HepG2 (cell line): ENCODE data around the gene GTF2I. TPM values are rescaled to one million over a fixed set of nuclear protein-coding genes. Genes with fewer than 3 reads are reported as not detected.
A peak's percentile ranks its signal among the peaks of the same experiment; 100 is the strongest.
"Not testable (repeated sequence)": the region's sequence is repeated elsewhere in the genome, so short reads cannot be mapped to it uniquely, and the experiment has no call there.

Source experiments
- ATAC-seq: fragments of 200-7000 bp; cut with Tn5 transposase; 3 replicates; pipeline ENCODE4 v1.9.1; 2020; ENCODE audit warnings: mild to moderate bottlenecking, moderate library complexity
- BruUV-seq: library from RNA; stranded (reverse); fragments of 400-500 nt; replicated peaks from 2 replicates; lab custom pipeline; 2021; lab: Mats Ljungman, UMichigan
- CTCF ChIA-PET: fragments of 300-600 bp; formaldehyde crosslinking; extraction: SDS; loops from one replicate; lab custom pipeline; 2021; ENCODE audit warnings: low total read pairs, inconsistent platforms, low intra/inter-chr PET ratio; lab: Yijun Ruan, JAX
- POLR2A ChIA-PET: fragments of 350-600 bp; sonication (Branson Sonifier 250); formaldehyde crosslinking; loops from one replicate; lab custom pipeline; 2020; ENCODE audit warnings: antibody characterized with exemption, inconsistent platforms; lab: Yijun Ruan, JAX
- DNase-seq: peaks from one replicate; pipeline ENCODE4 v3.0.0-alpha.2; 2015; ENCODE audit warnings: low spot score
- FAIRE-seq: peaks from 3 replicates; lab custom pipeline; 2011; peaks lifted over from hg19 to GRCh38; lab: Jason Lieb, UNC
- H2AFZ ChIP-seq: one replicate; pipeline ENCODE4 v1.6.1; 2011; ENCODE audit warnings: low read length, inconsistent platforms
- H3K27ac ChIP-seq: fragments of 300-600 bp; 3 replicates; pipeline ENCODE4 v1.8.0; 2011; ENCODE audit warnings: mixed run types, mild to moderate bottlenecking, mixed read lengths, low read length, inconsistent platforms; ENCODE audit not compliant: insufficient read depth; ENCODE audit errors: extremely low read length
- H3K27me3 ChIP-seq, 2 experiments: fragments of 200-600 bp in 1 of 2; 2 replicates in 1 of 2; 3 replicates in 1 of 2; pipeline versions ENCODE4 v1.6.0 to v1.8.0; 2011; ENCODE audit warnings: low read length in 2 of 2, mild to moderate bottlenecking in 2 of 2, moderate library complexity in 2 of 2, inconsistent platforms in 1 of 2; ENCODE audit not compliant: insufficient read depth in 2 of 2, control insufficient read depth in 1 of 2
- H3K36me3 ChIP-seq, 2 experiments: fragments of 200-600 bp in 1 of 2; replicated peaks in 1 of 2; 2 replicates in 1 of 2; 3 replicates in 1 of 2; pipeline versions ENCODE4 v1.5.1 to v1.8.0; 2011; ENCODE audit warnings: low read length in 2 of 2, inconsistent platforms in 1 of 2; ENCODE audit not compliant: insufficient read depth in 2 of 2, control insufficient read depth in 1 of 2
- H3K4me1 ChIP-seq: 2 replicates; pipeline ENCODE4 v1.5.1; 2012; ENCODE audit warnings: low read length, inconsistent platforms; ENCODE audit not compliant: insufficient read depth
- H3K4me2 ChIP-seq: 2 replicates; pipeline ENCODE4 v1.6.0; 2011; ENCODE audit warnings: low read depth, low read length, inconsistent platforms
- H3K4me3 ChIP-seq, 3 experiments: fragments of 200-600 bp in 1 of 3; sonication (generic), shearing (Covaris generic) in 1 of 3; replicated peaks in 1 of 3; 2 replicates each; pipeline ENCODE4 v1.5.1; 2011 to 2016; ENCODE audit warnings: low read length in 3 of 3, inconsistent platforms in 2 of 3, low read depth in 2 of 3, mild to moderate bottlenecking in 2 of 3, control low read depth in 1 of 3, mixed read lengths in 1 of 3; ENCODE audit not compliant: insufficient read depth in 1 of 3
- H3K79me2 ChIP-seq: one replicate; pipeline ENCODE4 v1.6.1; 2011; ENCODE audit warnings: low read length, inconsistent platforms; ENCODE audit not compliant: insufficient read depth
- H3K9ac ChIP-seq: 2 replicates; pipeline ENCODE4 v1.6.0; 2011; ENCODE audit warnings: mild to moderate bottlenecking, low read depth, low read length, inconsistent platforms; ENCODE audit not compliant: insufficient read depth
- H3K9me3 ChIP-seq: 2 replicates; pipeline ENCODE4 v1.5.1; 2012; ENCODE audit warnings: mild to moderate bottlenecking, low read length
- H4K20me1 ChIP-seq: 2 replicates; pipeline ENCODE4 v1.6.0; 2011; ENCODE audit warnings: inconsistent platforms, mild to moderate bottlenecking, low read length, moderate library complexity; ENCODE audit not compliant: insufficient read depth
- NR2F6 ChIP-seq, 2 experiments: IDR thresholded peaks; 2 replicates each; pipeline ENCODE4 v1.6.1; 2016; ENCODE audit warnings: antibody characterized with exemption in 1 of 2, mild to moderate bottlenecking in 1 of 2
- WGBS: methylation state at CpG from one replicate; pipeline ENCODE4 v1.1.6; 2017; ENCODE audit warnings: low lambda C conversion rate; 5-methylcytosine and 5-hydroxymethylcytosine counted together
- in situ Hi-C: cut with HindIII; loops from 2 replicates; pipeline ENCODE4 v1.10.0; 2017; ENCODE audit warnings: low pct_unique_long_range_greater_than_20kb; ENCODE audit not compliant: extremely low pct_ligation_motif_present
- intact Hi-C: fragments of 100-400 bp; cut with micrococcal nuclease; formaldehyde crosslinking; loops from one replicate; pipeline ENCODE4 v1.10.0; 2022; ENCODE audit not compliant: unreplicated experiment
- polyA plus RNA-seq, 8 experiments: library from polyadenylated mRNA; depleted of rRNA in 3 of 8; stranded (reverse) in 7 of 8; unstranded in 1 of 8; fragments of >200 nt; fragmentation: Illumina TruSeq in 4 of 8; extraction: Trizol in 4 of 8; gene quantifications; 2 replicates each; pipeline versions ENCODE4 v1.2.1 to v1.2.3, GENCODE V29; 2011 to 2016; ENCODE audit warnings: low read depth in 4 of 8, missing spikeins in 1 of 8, mixed read lengths in 1 of 8; ENCODE audit not compliant: insufficient read depth in 1 of 8
- total RNA-seq, 5 experiments: library from RNA; depleted of rRNA; stranded (reverse); fragments of >200 nt; fragmentation: Illumina TruSeq; extraction: Trizol; gene quantifications; 2 replicates each; pipeline ENCODE4 v1.2.3, GENCODE V29; 2016; ENCODE audit warnings: low read depth in 1 of 5
- TF ChIP-seq, protein P1 (sequence below): sonication (generic); formaldehyde crosslinking; IDR thresholded peaks from 2 replicates; pipeline ENCODE4 v1.4.0; 2020; ENCODE audit warnings: missing genetic modification reagents

The GTF2I gene
- total and polyA plus RNA-seq, 2 of the 13 experiments (the other 11 are each of a cell fraction or from before 2014, with no cell fraction given) = 74.6 to 125 TPM

- H3K4me3 ChIP-seq, H3K27ac ChIP-seq, H2AFZ ChIP-seq, H3K9ac ChIP-seq, intact Hi-C loops, H3K4me1 ChIP-seq, H3K79me2 ChIP-seq, BruUV-seq, CTCF ChIA-PET, POLR2A ChIA-PET, H3K4me2 ChIP-seq, DNase-seq, H3K36me3 ChIP-seq, in situ Hi-C loops, H3K27me3 ChIP-seq, H3K9me3 ChIP-seq, FAIRE-seq, H4K20me1 ChIP-seq: not testable (repeated sequence)
- ATAC-seq = peak; percentile 9
- WGBS = no CpG with 5 or more reads among the region's 10 CpGs
Measured at GRCh38 chr7:74766991-74767390, 109.5 kb downstream of the GTF2I start.

DNA sequence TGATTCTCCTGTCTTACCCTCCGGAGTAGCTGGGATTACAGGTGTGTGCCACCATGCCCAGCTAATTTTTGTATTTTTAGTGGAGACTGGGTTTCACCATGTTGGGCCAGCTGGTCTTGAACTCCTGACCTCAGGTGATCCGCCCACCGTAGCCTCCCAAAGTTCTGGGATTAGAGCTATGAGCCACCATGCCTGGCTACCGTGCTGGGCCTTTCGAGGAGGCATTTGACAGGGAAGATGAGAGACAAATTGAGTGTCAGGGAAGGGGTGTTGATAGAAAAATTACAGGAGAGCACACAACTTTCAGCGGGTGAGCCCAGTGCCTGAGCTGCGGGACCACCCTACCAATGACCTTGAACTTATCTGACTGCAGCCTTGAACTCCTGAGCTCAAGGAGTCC lies 112.5 kb downstream of the GTF2I start:
- H4K20me1 ChIP-seq, H3K27ac ChIP-seq, FAIRE-seq, H2AFZ ChIP-seq, H3K9me3 ChIP-seq, DNase-seq, H3K79me2 ChIP-seq, H3K27me3 ChIP-seq, H3K36me3 ChIP-seq, H3K4me3 ChIP-seq, BruUV-seq, POLR2A ChIA-PET, ATAC-seq, CTCF ChIA-PET, in situ Hi-C loops, H3K4me1 ChIP-seq, intact Hi-C loops, H3K4me2 ChIP-seq, H3K9ac ChIP-seq: not testable (repeated sequence)
- 43% methylated on average over 5 of the region's 7 CpGs for WGBS

- BruUV-seq, H3K4me2 ChIP-seq: not testable (repeated sequence)
Measured at GRCh38 chr7:74772093-74772492, 114.6 kb downstream of the GTF2I start.

More at GRCh38 chr7:74772093-74772492, 114.6 kb downstream of the GTF2I start:
- H3K27ac ChIP-seq; H3K27me3 ChIP-seq; H3K79me2 ChIP-seq; POLR2A ChIA-PET; CTCF ChIA-PET; H4K20me1 ChIP-seq; in situ Hi-C loops; intact Hi-C loops; H3K4me1 ChIP-seq; H3K36me3 ChIP-seq; H3K9me3 ChIP-seq; H3K4me3 ChIP-seq; H2AFZ ChIP-seq; H3K9ac ChIP-seq; FAIRE-seq; TF ChIP-seq NR2F6 (IDR thresholded peaks at IDR 0.05): not testable (repeated sequence)
- TF ChIP-seq NR2F6 (CRISPR knock-in tag; IDR thresholded peaks at IDR 0.05) = peak; percentile 14; the same call in 1 of the 2 replicates
- TF ChIP-seq, protein P1, sequence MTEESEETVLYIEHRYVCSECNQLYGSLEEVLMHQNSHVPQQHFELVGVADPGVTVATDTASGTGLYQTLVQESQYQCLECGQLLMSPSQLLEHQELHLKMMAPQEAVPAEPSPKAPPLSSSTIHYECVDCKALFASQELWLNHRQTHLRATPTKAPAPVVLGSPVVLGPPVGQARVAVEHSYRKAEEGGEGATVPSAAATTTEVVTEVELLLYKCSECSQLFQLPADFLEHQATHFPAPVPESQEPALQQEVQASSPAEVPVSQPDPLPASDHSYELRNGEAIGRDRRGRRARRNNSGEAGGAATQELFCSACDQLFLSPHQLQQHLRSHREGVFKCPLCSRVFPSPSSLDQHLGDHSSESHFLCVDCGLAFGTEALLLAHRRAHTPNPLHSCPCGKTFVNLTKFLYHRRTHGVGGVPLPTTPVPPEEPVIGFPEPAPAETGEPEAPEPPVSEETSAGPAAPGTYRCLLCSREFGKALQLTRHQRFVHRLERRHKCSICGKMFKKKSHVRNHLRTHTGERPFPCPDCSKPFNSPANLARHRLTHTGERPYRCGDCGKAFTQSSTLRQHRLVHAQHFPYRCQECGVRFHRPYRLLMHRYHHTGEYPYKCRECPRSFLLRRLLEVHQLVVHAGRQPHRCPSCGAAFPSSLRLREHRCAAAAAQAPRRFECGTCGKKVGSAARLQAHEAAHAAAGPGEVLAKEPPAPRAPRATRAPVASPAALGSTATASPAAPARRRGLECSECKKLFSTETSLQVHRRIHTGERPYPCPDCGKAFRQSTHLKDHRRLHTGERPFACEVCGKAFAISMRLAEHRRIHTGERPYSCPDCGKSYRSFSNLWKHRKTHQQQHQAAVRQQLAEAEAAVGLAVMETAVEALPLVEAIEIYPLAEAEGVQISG (CRISPR knock-in tag) = peak; percentile 73
- ATAC-seq (peak; percentile 70), DNase-seq (peak; percentile 0)
- no CpG with 5 or more reads among the region's 6 CpGs for WGBS
